ENCODE measurements around the gene MAGI3.
"Not testable (repeated sequence)": the region's sequence is repeated elsewhere in the genome, so short reads cannot be mapped to it uniquely, and the experiment has no call there.

GRCh38 chr1:113406149-113406548 is 15.8 kb downstream of the MAGI3 start:
- TF ChIP-seq ATOH8 (CRISPR knock-in tag; IDR thresholded peaks at IDR 0.05; ENCODE audit: low read depth); HDAC2 (IDR thresholded peaks at IDR 0.05); CTCF (IDR thresholded peaks at IDR 0.05); ELK1 (IDR thresholded peaks at IDR 0.05; ENCODE audit: low read depth, low read length): not testable (repeated sequence)

Data from A549 (cell line).